Right atrium auricular region (tissue), 2 donors: Measurements from ENCODE around the gene MAD2L1. TPM values are rescaled to one million over a fixed set of nuclear protein-coding genes. Genes with fewer than 3 reads are reported as not detected.

Source experiments
- DNase-seq: peaks from one replicate; pipeline ENCODE4 v3.0.0-alpha.2; 2019; ENCODE audit warnings: low spot score
- H3K27ac ChIP-seq, 2 donors: fragments of 200-600 bp; sonication (generic); 1 replicate in 1 of 2; 2 replicates in 1 of 2; pipeline ENCODE4 v1.5.1; 2016 to 2019
- H3K27me3 ChIP-seq, 2 donors: fragments of 200-600 bp; sonication (generic); one replicate each; pipeline versions ENCODE4 v1.5.1 to v1.6.0; 2017 to 2019
- H3K36me3 ChIP-seq: fragments of 200-600 bp; sonication (generic); one replicate; pipeline ENCODE4 v1.5.1; 2016
- H3K4me1 ChIP-seq, 2 donors: fragments of 200-600 bp; sonication (generic); one replicate each; pipeline versions ENCODE4 v1.5.1 to v1.6.0; 2017 to 2019
- H3K4me3 ChIP-seq, 2 donors: fragments of 200-600 bp; sonication (generic); 1 replicate in 1 of 2; 2 replicates in 1 of 2; pipeline ENCODE4 v1.5.1; 2017 to 2019; ENCODE audit warnings: mild to moderate bottlenecking in 1 of 2, moderate library complexity in 1 of 2
- H3K9me3 ChIP-seq, 2 donors: fragments of 200-600 bp; sonication (generic); one replicate each; pipeline ENCODE4 v1.5.1; 2019
- total RNA-seq, 2 donors: library from RNA; depleted of rRNA; stranded (reverse); fragments of >200 nt; gene quantifications; one replicate each; pipeline ENCODE4 v1.1.0, GENCODE V29; 2016
- TF ChIP-seq, protein P1 (sequence below), 2 donors: fragments of 200-600 bp; sonication (generic); IDR thresholded peaks; one replicate each; pipeline ENCODE4 v1.5.1; 2019; ENCODE audit warnings: antibody characterized with exemption in 2 of 2

The MAD2L1 gene
- total RNA-seq, result under 1 TPM; 0.24 to 0.78 TPM

DNA sequence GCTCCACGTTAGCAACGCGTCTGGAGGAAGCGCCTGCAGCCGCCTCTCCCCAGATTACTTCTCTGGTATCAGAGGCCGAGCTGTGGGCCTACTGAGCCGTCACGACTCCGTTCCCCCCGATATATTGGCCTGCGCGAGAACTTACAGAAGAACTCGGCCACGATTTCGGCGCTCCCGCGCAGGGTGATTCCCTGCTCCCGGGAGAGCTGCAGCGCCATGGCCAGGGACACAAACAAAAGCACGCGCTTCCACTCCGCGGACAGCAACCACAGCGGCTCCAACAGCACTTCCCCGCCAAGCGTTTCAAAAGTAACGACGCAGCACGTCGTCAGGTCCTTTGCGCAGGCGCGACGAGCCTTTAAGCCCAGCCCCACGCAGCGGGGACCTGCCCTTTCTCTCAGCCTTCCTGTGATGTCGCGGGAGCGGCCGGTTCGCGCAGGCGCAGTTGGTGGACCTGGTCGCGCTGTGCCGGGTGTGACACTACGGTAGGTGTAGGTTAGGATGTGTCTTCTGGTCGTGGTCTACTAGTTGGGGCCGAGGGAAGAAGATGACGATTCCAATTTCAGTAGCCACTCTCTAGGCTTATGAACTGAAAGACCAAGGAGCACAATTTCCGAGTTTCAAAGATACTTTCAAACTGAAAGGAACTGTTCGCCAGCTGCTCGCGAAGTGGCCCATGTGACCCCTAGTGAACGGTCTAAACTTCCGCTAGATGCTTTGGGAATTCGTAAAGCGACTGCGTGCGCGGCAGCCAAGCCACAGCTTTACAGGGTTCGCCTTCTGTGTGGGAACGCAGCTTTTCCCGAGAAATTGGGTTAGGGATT is at the start of gene MAD2L1:
Gene MAD2L1 (minus strand): TSS at position 332 of the 824 bp plus-strand sequence. CDS start 114 bp downstream, at position 218.
- DNase-seq, result peak; percentile 99
- Histone ChIP-seq H3K36me3 (no peaks in the 10 kb centered on the region), H3K27me3 (no peaks in the 10 kb centered on the region), H3K9me3 (no peaks in the 10 kb centered on the region), H3K27ac (peak within 1 kb of the TSS; percentile 91 to 98), H3K4me3 (peak within 1 kb of the TSS; percentile 60 to 65), H3K4me1 (peaks cover 0 to 18% of the 10 kb centered on the region in 2 donors)
- TF ChIP-seq, protein P1, sequence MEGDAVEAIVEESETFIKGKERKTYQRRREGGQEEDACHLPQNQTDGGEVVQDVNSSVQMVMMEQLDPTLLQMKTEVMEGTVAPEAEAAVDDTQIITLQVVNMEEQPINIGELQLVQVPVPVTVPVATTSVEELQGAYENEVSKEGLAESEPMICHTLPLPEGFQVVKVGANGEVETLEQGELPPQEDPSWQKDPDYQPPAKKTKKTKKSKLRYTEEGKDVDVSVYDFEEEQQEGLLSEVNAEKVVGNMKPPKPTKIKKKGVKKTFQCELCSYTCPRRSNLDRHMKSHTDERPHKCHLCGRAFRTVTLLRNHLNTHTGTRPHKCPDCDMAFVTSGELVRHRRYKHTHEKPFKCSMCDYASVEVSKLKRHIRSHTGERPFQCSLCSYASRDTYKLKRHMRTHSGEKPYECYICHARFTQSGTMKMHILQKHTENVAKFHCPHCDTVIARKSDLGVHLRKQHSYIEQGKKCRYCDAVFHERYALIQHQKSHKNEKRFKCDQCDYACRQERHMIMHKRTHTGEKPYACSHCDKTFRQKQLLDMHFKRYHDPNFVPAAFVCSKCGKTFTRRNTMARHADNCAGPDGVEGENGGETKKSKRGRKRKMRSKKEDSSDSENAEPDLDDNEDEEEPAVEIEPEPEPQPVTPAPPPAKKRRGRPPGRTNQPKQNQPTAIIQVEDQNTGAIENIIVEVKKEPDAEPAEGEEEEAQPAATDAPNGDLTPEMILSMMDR (IDR thresholded peaks at IDR 0.05), result no peak

DNA sequence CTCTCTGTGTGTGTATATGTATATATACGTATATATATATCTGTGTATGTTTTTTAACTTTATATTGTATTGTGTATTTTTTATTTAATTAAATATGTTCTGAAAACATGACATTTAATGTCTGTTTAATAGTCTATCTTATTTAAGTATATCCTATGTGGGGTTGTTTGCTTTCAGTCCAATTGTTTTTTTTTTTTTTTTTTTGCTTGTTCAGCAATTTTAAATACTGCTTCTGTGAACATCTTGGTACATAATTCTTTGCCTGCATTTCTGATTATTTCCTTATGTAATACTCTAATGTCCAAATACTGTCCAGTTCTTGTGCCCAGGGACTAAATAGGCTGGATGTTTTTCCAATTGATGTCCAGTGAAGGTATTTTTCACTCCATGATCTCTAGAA is 45.1 kb upstream of the MAD2L1 start:
- TF ChIP-seq, protein P1 (IDR thresholded peaks at IDR 0.05), result no peak

DNA sequence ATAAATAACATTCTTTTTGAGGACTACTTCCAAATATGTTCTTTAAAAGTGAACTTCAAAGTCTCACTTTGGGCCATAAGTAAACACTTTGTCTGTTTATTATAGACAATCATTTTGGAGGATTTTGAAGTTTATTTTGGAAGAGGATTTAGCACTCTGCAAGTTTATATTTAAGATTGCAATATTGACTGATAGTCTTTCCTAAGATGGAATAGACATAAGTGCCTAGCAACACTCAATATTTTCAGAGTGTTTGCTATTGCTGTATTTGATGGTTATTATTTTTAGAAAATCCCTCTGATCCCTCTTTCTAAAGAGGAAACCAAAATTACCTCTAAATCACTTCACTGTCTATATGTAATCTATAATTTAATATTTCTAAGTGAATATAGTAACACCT is 42.8 kb upstream of the MAD2L1 start:
- Histone ChIP-seq H3K9me3 (no peaks in the 10 kb centered on the region), H3K27ac (no peak overlapping the region), H3K27me3 (no peaks in the 10 kb centered on the region), H3K4me3 (no peak overlapping the region), H3K36me3 (no peaks in the 10 kb centered on the region), H3K4me1 (no peaks in the 10 kb centered on the region)
- TF ChIP-seq, protein P1 (IDR thresholded peaks at IDR 0.05), result no peak
- DNase-seq, result no peak

More for the DNA sequence above, 45.1 kb upstream of the MAD2L1 start:
- Histone ChIP-seq H3K36me3 (no peaks in the 10 kb centered on the region), H3K4me3 (no peak overlapping the region), H3K27me3 (no peaks in the 10 kb centered on the region), H3K9me3 (no peaks in the 10 kb centered on the region), H3K27ac (no peak overlapping the region), H3K4me1 (no peaks in the 10 kb centered on the region)
- DNase-seq, result no peak

DNA sequence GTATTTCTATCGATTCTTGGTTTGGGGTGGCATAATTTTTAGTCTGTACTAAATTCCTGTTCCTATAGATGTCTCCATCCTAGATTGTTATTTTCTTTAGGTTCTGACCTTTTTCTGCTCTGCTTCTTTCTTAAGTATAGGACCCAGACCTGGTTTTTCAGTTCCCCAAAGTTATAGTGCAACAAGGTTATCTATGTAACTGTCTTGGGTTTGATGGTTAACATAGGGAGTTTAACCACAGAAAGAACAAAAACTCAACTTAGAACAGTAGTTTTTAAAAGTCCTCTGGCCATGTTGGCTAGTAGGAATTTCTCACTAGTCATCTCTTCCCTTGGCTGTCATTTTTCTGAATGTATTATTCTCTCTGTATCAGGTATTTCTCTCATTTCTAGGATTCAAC is 38.8 kb upstream of the MAD2L1 start:
- no peaks in the 10 kb centered on the region for H3K36me3 ChIP-seq
- H3K27ac ChIP-seq, result no peak overlapping the region
- no peaks in the 10 kb centered on the region for H3K9me3 ChIP-seq
- H3K27me3 ChIP-seq, result no peaks in the 10 kb centered on the region
- H3K4me1 ChIP-seq, result no peaks in the 10 kb centered on the region
- TF ChIP-seq, protein P1 (IDR thresholded peaks at IDR 0.05), result no peak
- no peak overlapping the region for H3K4me3 ChIP-seq
- no peak for DNase-seq

DNA sequence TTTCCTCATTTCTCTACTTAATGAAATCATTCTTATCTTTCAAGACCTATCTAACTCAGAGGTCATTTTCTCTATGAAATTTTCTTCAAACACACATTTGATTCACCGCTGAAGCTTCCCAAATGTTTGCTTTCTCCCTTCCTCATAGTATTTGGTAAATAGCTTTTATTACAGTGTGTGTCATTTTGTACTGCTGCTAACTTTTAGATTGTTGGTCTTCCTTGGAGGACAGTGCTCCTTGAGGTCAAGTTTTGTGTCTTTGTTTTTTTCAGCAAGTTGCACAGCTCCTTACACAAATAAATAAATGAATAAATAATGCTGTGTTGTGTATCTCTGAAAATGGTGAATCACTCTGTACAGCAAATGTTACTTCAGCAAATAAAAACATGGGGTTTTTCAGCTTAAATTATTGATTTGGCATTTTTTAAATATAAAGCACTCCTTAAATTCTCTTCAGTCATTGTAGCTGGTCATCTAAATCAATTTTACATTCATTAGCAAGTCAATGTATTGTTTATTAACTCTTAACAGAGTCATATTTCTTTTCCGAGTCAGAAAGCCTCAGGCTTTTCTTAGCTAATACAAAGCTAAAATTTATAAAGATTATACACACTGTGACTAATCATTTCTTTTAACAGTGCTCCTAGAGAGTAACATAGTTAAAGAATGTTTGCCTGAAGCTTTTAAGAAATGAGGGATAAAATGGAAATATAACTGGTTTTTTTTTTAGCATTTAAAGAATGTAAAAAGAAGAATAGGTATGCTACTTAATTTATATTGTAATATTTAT is 30.1 kb upstream of the MAD2L1 start:
- H3K4me3 ChIP-seq, result no peak overlapping the region
- no peak overlapping the region for H3K27ac ChIP-seq
- no peaks in the 10 kb centered on the region for H3K9me3 ChIP-seq
- no peak for DNase-seq
- H3K4me1 ChIP-seq, result no peaks in the 10 kb centered on the region
- H3K36me3 ChIP-seq, result no peaks in the 10 kb centered on the region
- TF ChIP-seq, protein P1 (IDR thresholded peaks at IDR 0.05), result no peak
- H3K27me3 ChIP-seq, result no peaks in the 10 kb centered on the region
